GM19023 (cell line): ENCODE results near the gene SNN.

Experiments
- ATAC-seq: cut with Tn5 transposase; IDR thresholded peaks from one replicate; pipeline ENCODE4 v1.9.1; 2021; ENCODE audit warnings: mild to moderate bottlenecking, moderate library complexity; ENCODE audit not compliant: unreplicated experiment

The SNN gene

GRCh38 chr16:11635113-11635652, 33.1 kb upstream of the SNN start:
- ATAC-seq = no peak

- no peak for ATAC-seq
Measured at GRCh38 chr16:11635679-11636171, 32.5 kb upstream of the SNN start.

- ATAC-seq = no peak
Measured at GRCh38 chr16:11636172-11636721, 32.0 kb upstream of the SNN start.

- no peak for ATAC-seq
Measured at GRCh38 chr16:11637320-11637719, 30.9 kb upstream of the SNN start.

- ATAC-seq = no peak
Measured at GRCh38 chr16:11638140-11638539, 30.1 kb upstream of the SNN start.

- ATAC-seq = no peak
Measured at GRCh38 chr16:11639008-11639562, 29.2 kb upstream of the SNN start.

- ATAC-seq = no peak
Measured at GRCh38 chr16:11639925-11640899, 28.0 kb upstream of the SNN start.

- no peak for ATAC-seq
Measured at GRCh38 chr16:11640987-11641817, 27.1 kb upstream of the SNN start.

GRCh38 chr16:11642765-11643116, 25.5 kb upstream of the SNN start:
- ATAC-seq = no peak

GRCh38 chr16:11649276-11649675, 19.0 kb upstream of the SNN start:
- ATAC-seq = no peak

GRCh38 chr16:11650641-11651591, 17.3 kb upstream of the SNN start:
- ATAC-seq = no peak

GRCh38 chr16:11651796-11652195, 16.5 kb upstream of the SNN start:
- no peak for ATAC-seq

GRCh38 chr16:11655655-11656054, 12.6 kb upstream of the SNN start:
- ATAC-seq = no peak

- ATAC-seq = no peak
Measured at GRCh38 chr16:11657556-11657955, 10.7 kb upstream of the SNN start.

- ATAC-seq = no peak
Measured at GRCh38 chr16:11658896-11659708, 9.2 kb upstream of the SNN start.

GRCh38 chr16:11660565-11660964, 7.7 kb upstream of the SNN start:
- no peak for ATAC-seq

GRCh38 chr16:11662582-11662981, 5.7 kb upstream of the SNN start:
- ATAC-seq = no peak

- ATAC-seq = no peak
Measured at GRCh38 chr16:11665071-11665491, 3.2 kb upstream of the SNN start.
